Thyroid gland (tissue), 4 donors: Measurements from ENCODE around the gene TYROBP.

ENCODE experiments used
- POLR2A ChIP-seq, 2 donors: fragments of 450-650 bp; IDR thresholded peaks; one replicate each; pipeline ENCODE4 v1.6.1; 2017; ENCODE audit warnings: antibody characterized with exemption in 2 of 2, mild to moderate bottlenecking in 2 of 2, moderate library complexity in 1 of 2
- TF ChIP-seq, protein P1 (sequence below), 6 experiments: fragments of 200-600 bp in 3 of 6; fragments of 450-650 bp in 3 of 6; sonication (generic) in 3 of 6; IDR thresholded peaks; one replicate each; pipeline ENCODE4 v1.5.1; 2016 to 2019; ENCODE audit warnings: antibody characterized with exemption in 6 of 6, mild to moderate bottlenecking in 2 of 6, inconsistent platforms in 1 of 6, moderate library complexity in 1 of 6

DNA sequence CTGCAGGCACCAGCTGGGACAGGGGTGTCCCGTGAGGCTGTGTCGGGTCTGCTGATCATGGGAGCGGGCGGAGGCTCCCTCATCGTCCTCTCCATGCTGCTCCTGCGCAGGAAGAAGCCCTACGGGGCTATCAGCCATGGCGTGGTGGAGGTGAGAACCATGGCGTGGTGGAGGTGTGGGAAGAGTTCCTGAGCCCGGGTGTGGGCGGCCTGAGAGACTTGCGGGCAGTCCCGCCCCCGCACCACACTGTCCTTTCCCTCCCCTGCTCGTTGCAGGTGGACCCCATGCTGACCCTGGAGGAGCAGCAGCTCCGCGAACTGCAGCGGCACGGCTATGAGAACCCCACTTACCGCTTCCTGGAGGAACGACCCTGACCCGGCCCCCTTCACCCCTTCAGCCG, 29.0 kb downstream of the TYROBP start:
- TF ChIP-seq POLR2A (IDR thresholded peaks at IDR 0.05): no peak
- TF ChIP-seq, protein P1, sequence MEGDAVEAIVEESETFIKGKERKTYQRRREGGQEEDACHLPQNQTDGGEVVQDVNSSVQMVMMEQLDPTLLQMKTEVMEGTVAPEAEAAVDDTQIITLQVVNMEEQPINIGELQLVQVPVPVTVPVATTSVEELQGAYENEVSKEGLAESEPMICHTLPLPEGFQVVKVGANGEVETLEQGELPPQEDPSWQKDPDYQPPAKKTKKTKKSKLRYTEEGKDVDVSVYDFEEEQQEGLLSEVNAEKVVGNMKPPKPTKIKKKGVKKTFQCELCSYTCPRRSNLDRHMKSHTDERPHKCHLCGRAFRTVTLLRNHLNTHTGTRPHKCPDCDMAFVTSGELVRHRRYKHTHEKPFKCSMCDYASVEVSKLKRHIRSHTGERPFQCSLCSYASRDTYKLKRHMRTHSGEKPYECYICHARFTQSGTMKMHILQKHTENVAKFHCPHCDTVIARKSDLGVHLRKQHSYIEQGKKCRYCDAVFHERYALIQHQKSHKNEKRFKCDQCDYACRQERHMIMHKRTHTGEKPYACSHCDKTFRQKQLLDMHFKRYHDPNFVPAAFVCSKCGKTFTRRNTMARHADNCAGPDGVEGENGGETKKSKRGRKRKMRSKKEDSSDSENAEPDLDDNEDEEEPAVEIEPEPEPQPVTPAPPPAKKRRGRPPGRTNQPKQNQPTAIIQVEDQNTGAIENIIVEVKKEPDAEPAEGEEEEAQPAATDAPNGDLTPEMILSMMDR (IDR thresholded peaks at IDR 0.05): no peak
